Measurements from ENCODE around the gene CCDC47.

- TF ChIP-seq MAX (CRISPR knock-in tag; IDR thresholded peaks at IDR 0.05) (no peak), FOXJ3 (CRISPR knock-in tag; IDR thresholded peaks at IDR 0.05; ENCODE audit: borderline replicate concordance) (no peak), NR1H2 (CRISPR knock-in tag; IDR thresholded peaks at IDR 0.05) (no peak), ATF6 (CRISPR knock-in tag; IDR thresholded peaks at IDR 0.05) (no peak), SP1 (CRISPR knock-in tag; conservative IDR thresholded peaks at IDR 0.05) (no peak)
- TF ChIP-seq, protein P1, sequence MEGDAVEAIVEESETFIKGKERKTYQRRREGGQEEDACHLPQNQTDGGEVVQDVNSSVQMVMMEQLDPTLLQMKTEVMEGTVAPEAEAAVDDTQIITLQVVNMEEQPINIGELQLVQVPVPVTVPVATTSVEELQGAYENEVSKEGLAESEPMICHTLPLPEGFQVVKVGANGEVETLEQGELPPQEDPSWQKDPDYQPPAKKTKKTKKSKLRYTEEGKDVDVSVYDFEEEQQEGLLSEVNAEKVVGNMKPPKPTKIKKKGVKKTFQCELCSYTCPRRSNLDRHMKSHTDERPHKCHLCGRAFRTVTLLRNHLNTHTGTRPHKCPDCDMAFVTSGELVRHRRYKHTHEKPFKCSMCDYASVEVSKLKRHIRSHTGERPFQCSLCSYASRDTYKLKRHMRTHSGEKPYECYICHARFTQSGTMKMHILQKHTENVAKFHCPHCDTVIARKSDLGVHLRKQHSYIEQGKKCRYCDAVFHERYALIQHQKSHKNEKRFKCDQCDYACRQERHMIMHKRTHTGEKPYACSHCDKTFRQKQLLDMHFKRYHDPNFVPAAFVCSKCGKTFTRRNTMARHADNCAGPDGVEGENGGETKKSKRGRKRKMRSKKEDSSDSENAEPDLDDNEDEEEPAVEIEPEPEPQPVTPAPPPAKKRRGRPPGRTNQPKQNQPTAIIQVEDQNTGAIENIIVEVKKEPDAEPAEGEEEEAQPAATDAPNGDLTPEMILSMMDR (IDR thresholded peaks at IDR 0.05): no peak
These were observed 2.0 kb upstream of the CCDC47 start for GRCh38 chr17:63775420-63775819.
